AG04449 (cell line): Measurements from ENCODE around the gene FCGR3A.

ENCODE experiments used
- CTCF ChIA-PET: fragments of 350-600 bp; formaldehyde crosslinking; extraction: SDS; loops from one replicate; lab custom pipeline; 2021; ENCODE audit warnings: antibody characterized with exemption; lab: Yijun Ruan, JAX
- POLR2A ChIA-PET: fragments of 400-600, 350-600 bp; formaldehyde crosslinking; extraction: SDS; loops from one replicate; lab custom pipeline; 2020; ENCODE audit warnings: antibody characterized with exemption, inconsistent platforms; lab: Yijun Ruan, JAX
- DNase-seq: peaks from one replicate; pipeline ENCODE4 v3.0.0-alpha.2; 2010; ENCODE audit warnings: low read depth, low spot score
- H3K4me3 ChIP-seq: 2 replicates; pipeline ENCODE4 v1.5.1; 2011; ENCODE audit warnings: low read depth, mild to moderate bottlenecking, control low read depth, low read length
- TF ChIP-seq, protein P1 (sequence below): IDR thresholded peaks from one replicate; pipeline ENCODE4 v1.5.1; 2011; ENCODE audit warnings: mild to moderate bottlenecking, moderate library complexity, low read length, control low read depth, inconsistent platforms; ENCODE audit not compliant: insufficient read depth; ENCODE audit errors: missing control alignments

The FCGR3A gene

DNA sequence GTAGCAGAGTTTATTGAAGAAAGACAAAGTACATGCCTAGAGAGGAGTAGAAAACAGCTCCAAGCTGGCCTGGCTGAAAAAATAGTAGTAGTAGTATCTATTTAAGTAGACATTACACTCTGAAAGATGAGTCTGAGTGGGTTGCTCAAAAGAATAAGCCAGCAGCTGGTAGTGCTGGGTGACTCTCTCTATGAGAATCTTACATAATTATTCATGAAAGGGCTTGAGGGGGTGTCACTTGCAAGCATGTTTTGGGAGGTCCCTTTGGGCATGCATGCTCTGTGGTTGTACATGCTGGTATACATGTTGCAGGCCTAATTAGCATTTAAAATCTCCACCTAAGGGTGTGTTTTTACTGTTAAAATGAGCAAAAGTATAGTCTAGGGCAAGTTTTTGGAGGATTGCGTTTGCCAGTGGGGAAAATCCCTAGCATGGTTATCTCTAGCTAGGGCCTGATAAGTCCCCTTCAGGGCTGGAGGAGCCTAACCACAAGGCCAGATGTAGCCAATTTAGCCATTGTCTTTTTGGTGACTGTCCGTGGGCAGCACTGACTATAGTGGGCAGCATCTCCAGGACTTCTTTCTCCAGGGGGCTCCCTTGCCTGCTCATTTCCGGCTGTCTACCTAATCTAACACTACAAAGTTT is 55.4 kb downstream of the FCGR3A start:
- TF ChIP-seq, protein P1, sequence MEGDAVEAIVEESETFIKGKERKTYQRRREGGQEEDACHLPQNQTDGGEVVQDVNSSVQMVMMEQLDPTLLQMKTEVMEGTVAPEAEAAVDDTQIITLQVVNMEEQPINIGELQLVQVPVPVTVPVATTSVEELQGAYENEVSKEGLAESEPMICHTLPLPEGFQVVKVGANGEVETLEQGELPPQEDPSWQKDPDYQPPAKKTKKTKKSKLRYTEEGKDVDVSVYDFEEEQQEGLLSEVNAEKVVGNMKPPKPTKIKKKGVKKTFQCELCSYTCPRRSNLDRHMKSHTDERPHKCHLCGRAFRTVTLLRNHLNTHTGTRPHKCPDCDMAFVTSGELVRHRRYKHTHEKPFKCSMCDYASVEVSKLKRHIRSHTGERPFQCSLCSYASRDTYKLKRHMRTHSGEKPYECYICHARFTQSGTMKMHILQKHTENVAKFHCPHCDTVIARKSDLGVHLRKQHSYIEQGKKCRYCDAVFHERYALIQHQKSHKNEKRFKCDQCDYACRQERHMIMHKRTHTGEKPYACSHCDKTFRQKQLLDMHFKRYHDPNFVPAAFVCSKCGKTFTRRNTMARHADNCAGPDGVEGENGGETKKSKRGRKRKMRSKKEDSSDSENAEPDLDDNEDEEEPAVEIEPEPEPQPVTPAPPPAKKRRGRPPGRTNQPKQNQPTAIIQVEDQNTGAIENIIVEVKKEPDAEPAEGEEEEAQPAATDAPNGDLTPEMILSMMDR: no peak
- ChIA-PET POLR2A (no interaction called here), CTCF (no interaction called here)
- no peak for DNase-seq
- H3K4me3 ChIP-seq: no peak overlapping the region

DNA sequence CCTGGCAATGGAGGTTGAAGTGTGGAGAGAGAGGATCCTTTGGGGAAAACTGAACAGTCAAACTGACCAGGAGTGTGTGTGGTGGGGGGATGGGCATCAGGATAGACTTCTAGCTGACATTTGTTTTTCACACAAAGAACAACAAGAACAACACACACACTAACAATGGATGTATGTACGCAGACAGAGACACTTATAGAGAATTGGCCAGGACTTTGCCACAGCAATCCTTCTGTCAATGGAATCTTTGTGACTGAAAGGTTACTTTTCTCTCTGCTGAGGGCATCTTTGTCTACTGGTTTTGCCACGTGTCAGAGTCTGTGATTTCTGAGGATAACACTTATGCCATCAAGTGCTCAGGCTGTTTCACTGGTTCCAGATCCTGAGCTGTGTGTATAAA is 56.8 kb downstream of the FCGR3A start:
- ChIA-PET CTCF (interaction anchor here (0.8 to 6.9 kb wide), 4 partner anchors 8 to 247 kb away, joined by 4 to 144 read pairs (median 6); no protein-coding TSS in a partner anchor), POLR2A (no interaction called here)
- DNase-seq: no peak
- H3K4me3 ChIP-seq: no peak overlapping the region
- TF ChIP-seq, protein P1: no peak
